Fibroblast of mammary gland (primary cell): ENCODE measurements around the gene POFUT2.

Experiments used
- DNase-seq: peaks from one replicate; pipeline ENCODE4 v3.0.0-alpha.2; 2010; ENCODE audit warnings: low read depth
- H3K4me3 ChIP-seq: 2 replicates; pipeline ENCODE4 v1.5.1; 2011; ENCODE audit warnings: low read depth, mild to moderate bottlenecking, low read length, moderate library complexity; ENCODE audit not compliant: control insufficient read depth
- CTCF ChIP-seq: conservative IDR thresholded peaks from 2 replicates; pipeline ENCODE4 v1.5.1; 2011; ENCODE audit warnings: low read depth, low read length, inconsistent platforms; ENCODE audit not compliant: control insufficient read depth, insufficient read depth

POFUT2 gene

GRCh38 chr21:45334134-45334533 is 46.4 kb upstream of the POFUT2 start:
- no peak overlapping the region for H3K4me3 ChIP-seq
- no peak for DNase-seq
- TF ChIP-seq CTCF, result no peak

GRCh38 chr21:45333583-45334121 is 46.0 kb upstream of the POFUT2 start:
- H3K4me3 ChIP-seq, result no peak overlapping the region
- TF ChIP-seq CTCF, result no peak
- DNase-seq, result no peak

- DNase-seq, result no peak
- no peak overlapping the region for H3K4me3 ChIP-seq
- no peak for TF ChIP-seq CTCF
Observed at GRCh38 chr21:45332981-45333582, 45.4 kb upstream of the POFUT2 start.

- DNase-seq, result no peak
- no peak overlapping the region for H3K4me3 ChIP-seq
- no peak for TF ChIP-seq CTCF
Observed at GRCh38 chr21:45332415-45332814, 44.7 kb upstream of the POFUT2 start.

GRCh38 chr21:45331531-45332147 is 43.9 kb upstream of the POFUT2 start:
- DNase-seq, result no peak
- no peak for TF ChIP-seq CTCF
- no peak overlapping the region for H3K4me3 ChIP-seq

GRCh38 chr21:45330851-45331261 is 43.2 kb upstream of the POFUT2 start:
- no peak for TF ChIP-seq CTCF
- no peak overlapping the region for H3K4me3 ChIP-seq
- DNase-seq, result no peak
